ENCODE results near the gene AGBL1.

Gene AGBL1

DNA sequence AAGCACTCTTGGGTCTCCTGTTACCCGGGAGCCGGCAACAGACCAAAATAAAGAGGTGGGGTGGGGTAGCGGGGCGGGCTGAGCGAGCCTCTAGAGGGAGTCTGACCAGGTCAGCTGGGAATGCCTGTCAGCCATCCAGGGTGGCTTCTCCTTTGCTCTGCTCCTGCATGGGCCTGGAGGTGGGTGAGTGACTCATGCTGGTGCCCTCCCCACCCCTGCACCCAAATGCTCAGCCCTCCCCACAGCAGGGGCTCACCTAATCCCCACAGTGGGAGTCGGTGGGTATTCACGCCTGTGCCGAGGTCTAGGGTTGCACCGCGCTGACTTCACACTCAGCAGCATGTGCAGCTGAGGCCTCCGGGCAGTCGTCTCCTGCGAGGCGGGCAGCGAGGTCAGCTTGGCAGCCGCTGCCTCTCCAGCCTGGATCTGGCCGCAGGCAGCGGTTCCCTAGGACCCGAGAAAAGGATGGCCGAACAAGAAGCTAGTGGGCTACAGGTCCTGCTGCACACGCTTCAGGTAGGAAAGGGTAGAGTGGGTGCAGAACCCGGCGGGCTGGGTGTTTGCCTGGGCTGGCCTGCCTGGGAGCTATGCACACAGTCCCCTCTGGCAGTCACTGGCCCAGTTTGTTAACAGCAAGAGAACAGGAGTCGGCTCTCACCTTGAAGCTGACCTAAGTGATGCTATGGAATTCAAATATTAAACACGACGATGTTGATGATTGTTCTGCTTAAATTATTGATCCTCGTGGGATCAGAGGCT, at the start of gene AGBL1:
Gene AGBL1, plus strand, starts transcription at position 364 of the 759 bp plus-strand sequence.
- ATAC-seq: no peak

DNA sequence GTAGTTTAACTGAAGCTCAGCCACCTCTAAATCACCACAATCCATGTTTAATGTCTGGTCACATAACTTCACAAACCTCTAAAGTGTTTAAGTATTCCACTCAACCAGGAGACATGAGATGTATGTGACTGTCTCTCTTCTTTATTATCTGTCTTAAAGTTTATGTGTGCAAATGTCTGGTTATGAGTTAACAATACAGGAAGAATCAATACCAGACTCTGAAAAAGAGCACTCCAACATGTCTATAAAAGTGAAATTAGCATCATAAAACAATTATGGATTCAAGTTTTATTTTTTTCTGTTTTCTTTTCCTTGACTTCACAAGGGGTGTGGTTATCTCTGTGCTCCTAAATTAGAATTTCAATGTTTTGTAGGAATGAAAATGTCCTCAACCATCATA, 44.8 kb upstream of the AGBL1 start:
- DNase-seq: no peak
- ATAC-seq: no peak

More for the DNA sequence above, at the start of gene AGBL1:
- DNase-seq: no peak

DNA sequence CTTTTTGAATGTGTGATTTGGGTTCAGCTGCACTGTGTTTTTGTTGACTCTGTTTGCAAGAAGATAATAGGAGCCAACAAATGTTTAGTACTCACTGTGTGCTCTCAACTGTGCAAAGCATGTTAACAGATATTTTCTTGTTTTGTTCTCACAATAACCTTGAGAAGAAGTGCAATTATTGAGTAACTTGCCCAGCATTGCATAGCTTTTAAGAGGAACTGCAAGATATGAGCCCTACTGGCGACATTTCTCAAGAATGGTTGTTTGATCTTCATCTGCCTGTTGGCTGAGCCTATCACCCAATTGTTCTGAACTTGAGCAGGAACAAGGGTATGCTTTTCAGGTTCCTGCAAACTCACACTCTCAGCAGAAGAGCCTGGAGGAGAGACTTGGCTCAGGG, 43.4 kb upstream of the AGBL1 start:
- DNase-seq (no peak), ATAC-seq (no peak)

DNA sequence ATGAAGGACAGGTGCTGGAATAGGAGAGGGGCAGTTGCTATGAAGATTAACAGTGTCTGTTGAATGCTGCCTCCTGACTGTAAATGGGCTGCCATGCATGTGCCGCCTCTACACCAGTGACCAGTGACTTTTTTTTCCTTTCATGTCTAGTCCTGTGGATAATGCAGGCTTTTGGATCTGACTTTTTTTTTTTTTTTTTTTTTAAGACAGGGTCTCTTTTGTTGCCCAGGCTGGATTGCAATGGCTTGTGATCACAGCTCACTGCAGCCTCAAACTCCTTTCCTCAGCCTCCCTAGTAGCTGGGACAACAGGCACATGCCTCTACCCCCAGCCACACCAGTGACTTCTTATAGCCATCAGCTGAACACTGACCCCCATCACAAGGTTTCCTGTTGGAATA, 41.2 kb upstream of the AGBL1 start:
- no peak for ATAC-seq
- no peak for DNase-seq

DNA sequence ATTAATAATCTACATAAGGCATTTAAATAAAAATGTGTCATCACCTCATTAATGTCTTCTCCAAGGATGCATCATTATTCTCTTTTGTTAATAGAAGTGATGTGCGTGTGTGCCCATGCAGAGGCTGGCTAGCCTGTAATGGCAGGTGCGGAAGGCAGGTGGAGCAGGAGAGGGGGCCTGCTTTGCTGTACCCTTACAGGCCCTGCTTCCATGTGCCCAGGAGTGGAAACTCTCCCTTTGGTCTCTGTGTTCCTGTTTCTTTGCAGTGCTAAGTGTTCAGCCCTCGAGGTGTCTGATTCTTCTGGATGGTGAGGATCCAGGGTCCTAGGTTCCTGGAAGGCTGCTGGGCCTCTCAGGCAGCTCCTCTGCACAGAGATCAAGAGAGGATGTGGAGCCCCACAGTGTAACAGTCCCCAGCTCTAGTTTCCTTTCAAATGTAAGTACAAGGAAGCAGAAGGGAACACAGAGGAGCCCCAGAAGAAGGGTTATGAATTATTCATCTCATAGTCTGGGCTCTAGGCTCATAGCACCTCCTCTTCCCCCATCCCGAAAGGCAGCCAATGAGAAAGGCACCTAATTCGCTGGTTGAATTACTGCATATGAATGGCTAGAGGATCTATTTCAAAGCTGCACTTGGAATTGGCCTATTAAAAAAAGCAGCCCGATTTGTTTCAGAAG, 39.2 kb upstream of the AGBL1 start:
- DNase-seq: no peak
- no peak for ATAC-seq

DNA sequence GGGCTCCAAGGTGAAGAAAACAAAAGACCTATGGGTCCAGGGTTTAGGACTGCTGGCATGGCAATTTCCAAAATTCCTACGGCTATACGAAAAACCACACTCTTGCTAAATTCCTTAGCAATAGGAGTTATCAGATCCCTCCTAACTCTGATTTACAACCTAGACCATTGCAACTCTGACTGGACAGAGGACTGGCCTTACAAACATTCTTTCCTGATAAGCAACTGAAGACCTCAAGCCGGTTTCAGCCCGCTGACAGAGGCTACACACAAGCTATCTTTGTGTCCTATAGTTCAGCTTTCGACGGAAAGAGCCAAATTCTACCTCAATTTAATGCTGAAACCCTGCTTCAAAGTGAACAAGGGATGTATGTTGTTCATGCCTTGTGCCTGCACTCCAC, 38.3 kb upstream of the AGBL1 start:
- DNase-seq (no peak), ATAC-seq (no peak)

DNA sequence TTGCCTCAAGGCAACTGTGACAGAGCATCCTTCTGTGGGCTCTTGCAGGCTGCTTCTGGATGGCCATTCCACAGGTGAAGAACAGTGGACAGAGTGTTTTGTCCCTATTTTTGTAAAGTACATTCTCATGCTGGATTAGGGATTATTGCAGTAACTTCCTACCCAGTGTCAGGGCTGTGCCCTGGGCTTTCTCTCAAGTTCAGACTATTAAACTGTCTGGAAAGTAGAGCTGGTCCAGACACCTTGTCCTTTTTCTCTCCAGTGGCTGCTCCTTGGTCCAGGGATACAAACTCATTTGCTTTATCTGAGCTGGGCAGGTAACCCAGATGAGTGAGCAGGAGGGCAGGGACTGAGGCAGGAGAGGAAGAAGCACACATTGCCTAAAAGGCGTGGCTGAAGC, 37.4 kb upstream of the AGBL1 start:
- no peak for ATAC-seq
- no peak for DNase-seq

DNA sequence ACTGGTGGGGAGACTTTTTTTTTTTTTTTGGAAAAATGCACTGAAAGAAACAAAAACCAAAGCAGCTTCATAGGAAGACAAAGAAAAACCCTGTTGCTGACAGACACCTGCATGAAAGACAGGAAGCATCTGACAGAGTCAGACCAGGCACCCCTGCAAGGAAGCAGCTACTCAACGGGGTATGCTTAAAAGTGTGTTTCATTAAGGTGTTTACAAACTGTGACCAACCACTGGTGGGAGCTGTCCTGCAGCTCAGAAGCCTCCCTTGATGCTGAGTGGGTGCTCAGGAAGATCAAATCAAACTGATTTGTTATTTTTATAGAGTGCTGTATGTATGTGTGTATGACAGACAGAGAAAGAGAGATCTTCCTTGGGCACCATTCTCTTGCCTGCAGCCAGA, 34.7 kb upstream of the AGBL1 start:
- no peak for DNase-seq
- ATAC-seq: no peak

DNA sequence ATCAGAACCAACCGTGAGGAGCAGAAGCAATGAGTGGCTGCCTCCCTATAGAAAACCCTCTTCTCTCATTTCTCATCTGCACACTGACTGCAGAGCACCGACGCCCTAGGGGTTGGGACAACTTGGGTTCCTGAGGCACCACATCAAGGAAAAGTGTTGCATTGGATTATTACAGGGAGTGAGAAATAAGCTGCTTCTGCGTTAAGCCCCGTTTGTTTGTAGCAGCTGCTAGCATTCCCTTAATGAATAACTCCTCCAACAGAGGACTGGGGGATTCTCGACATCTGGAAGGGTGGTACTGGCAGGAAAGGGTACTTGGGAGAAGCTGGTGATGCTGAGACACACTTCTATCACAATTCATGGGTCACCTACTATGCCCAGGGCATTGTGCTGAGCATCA, 25.3 kb upstream of the AGBL1 start:
- ATAC-seq (no peak), DNase-seq (no peak)

DNA sequence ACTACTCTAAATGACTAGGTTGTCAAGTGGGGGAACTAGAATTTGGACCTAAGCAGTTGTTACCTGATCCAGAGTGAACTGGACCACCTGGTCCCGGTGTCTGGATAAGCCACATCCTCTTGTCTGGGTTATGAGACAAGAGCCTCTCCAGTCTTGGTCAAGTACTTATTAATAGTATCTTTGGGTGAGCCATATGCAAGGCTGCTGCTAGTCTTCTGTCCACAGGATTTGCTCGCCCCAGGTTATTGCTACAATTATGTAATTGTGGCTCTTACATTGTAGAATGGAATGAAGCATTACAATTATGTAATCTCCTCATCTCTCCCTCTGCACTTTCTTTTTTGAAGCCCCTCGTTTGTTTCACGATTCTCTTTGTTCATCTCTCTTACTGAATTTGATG, 24.0 kb upstream of the AGBL1 start:
- DNase-seq: no peak
- no peak for ATAC-seq

DNA sequence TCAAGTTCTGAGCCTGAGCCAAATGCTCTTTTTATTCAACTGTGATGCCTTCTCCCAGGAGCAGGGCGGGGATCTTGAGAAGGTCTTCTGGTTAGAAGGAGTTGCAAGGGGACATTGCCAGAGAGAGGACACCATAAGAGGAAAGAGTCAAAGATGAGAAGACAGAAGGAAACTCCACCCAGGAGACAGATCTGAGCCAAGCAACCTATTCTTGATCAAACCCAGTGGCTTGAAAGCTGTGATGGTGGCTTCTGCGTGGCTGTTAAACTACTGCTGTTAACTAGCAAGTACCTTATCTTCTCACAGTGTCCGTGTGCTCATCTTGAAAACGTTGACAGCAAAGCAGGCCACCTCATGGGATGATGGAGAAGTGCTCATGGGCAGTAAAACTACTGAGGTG, 19.8 kb upstream of the AGBL1 start:
- no peak for DNase-seq
- no peak for ATAC-seq

DNA sequence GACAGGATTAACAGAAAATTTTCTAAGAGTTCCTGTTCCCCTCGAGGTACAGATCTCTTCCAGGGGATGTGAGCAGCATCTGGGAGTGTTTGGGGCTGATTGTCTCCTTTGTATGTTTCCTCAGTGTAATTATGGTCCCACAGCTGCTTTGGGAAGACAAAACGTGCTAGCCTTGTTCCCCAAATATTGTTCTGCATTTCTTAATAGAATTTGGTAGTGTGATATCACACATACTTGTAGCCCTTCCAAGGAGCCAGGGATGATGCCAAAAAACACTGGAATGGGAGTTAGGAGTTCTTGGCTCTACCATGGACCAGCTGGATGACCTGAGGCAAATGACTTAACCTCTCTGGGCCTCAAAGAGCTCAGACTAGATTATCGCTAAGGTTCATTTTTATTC, 19.0 kb upstream of the AGBL1 start:
- ATAC-seq (no peak), DNase-seq (no peak)

DNA sequence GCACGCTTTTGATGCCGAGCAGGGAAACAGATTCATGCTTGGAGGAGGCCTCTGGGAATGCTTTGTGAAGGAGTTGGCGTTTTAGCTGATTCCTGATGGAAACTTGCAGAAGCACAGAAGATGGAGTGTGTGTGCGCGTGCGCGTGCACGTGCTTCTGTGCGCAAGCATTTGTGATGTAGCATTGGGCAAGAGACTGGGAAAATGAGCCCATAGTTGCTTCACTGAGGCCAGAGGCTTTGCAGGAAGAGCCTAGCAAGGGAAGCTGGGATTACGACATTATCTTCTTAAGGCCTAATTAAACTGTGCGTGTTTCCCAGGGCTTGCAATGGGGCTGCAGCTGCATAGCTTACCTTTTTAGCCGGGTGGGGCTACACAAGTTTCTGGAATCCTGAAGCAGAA, 18.1 kb upstream of the AGBL1 start:
- ATAC-seq: no peak
- DNase-seq: no peak

DNA sequence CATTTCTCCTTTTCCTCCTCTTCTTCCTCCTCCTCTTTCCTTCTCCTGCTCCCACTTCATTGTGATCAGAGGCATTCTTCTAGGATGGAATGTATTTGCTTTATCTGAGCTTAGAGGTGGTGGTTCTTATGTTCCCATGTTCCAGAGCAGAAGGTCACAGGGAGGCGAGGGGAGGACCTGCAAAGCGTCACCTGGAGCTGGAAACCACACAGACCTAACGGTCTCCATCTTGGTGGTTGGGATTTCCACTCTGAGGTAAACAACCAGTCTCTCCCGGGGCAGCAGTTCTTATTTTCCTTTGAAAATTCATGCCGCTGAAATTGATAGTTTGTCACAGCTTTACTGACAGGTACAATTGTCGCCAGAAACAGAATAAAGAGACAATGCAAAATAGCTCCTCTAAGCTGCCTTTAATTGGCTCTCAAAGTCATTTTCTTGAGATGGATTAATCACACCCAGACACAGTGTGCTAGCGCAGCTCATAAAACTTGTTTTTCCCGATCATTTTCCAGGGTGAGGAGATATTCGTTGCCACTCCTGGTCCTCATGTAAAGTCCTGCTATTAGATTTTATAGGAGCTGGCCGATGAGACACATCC, 16.9 kb upstream of the AGBL1 start:
- DNase-seq (no peak), ATAC-seq (no peak)

DNA sequence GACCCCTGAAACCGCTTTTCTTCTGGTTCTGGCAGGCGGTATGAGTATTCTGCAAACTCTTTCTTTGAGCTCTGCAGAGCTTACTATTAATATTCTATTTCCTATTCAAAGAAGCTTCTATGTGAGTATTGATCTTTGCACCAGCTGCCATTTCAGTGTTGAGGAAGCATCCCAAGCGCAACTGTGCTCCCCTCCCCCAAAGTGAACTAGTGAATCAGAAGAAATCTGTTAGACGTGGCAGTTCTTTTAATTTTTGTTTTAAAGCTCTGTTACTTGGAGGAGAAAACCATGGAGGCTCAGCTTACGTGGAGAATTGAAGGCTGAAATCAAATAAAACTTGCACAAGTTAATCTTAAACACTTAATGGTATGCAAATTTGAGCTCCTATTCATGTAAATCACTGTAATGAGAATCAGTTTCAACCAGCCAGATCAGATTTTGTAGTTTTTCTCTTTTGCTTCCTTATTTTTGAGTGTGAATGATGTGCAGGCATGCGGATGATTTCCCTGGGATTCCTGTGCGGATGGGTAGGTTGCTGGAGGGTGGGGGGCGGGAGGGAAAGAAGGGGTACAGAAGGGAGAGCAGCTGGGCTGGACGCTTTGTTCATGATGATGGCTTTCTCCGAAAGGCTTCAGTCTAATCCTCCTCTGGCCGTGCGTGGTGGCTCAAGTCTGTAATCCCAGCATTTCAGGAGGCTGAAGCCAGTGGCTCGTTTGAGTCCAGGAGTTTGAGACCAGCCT, 16.1 kb upstream of the AGBL1 start:
- no peak for DNase-seq
- ATAC-seq: no peak

DNA sequence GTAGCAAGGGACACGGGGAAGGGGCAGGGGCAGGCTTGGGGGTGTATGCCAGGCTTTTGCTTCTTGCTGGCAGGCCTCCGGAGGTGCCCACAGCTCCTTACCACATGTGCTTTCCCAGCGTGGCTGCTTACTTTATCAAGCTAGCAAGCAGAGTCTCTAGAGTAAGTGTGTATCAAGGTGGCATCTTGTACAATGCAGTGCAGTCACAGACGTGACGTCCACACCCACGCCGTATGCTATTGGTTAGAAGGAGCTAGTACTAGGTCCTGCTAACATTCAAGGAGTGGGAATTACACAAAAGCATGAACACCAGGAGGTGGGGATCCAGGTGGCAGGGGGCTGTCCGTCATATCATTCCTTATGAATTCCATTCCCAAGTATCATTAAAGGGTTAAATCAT, 15.3 kb upstream of the AGBL1 start:
- no peak for DNase-seq
- ATAC-seq: no peak

DNA sequence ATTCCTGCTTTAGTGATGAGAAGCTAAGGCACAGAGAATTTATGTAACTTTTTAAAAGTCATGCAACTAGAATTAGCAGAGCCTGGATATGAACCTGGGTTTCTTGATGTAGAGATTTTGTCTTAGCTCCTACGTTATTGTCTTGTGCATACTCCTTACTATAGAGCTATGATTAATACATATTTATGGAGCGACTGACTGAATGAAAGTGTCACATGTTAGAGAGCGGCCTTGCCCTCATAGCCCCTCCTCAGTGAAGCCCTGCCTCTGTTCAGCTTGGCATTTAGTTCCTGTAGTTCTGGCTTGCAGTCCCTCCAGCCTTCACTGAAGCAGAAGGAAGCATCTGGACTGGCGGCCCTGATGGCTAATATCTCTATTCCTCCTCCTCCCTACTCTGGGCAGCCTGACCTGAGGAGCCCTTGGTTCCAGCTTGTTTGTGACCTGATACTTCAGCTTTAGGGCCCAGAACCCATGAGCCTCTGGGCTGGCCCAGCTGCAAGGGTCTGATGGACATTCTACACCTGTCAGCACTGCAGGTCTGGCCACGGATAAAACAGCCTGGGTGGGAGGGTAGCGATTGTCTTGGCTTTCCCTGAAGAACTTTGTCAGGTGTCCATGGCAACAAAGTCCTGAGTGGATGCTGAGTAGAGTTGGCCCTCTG, 13.4 kb upstream of the AGBL1 start:
- DNase-seq: no peak
- ATAC-seq: no peak

DNA sequence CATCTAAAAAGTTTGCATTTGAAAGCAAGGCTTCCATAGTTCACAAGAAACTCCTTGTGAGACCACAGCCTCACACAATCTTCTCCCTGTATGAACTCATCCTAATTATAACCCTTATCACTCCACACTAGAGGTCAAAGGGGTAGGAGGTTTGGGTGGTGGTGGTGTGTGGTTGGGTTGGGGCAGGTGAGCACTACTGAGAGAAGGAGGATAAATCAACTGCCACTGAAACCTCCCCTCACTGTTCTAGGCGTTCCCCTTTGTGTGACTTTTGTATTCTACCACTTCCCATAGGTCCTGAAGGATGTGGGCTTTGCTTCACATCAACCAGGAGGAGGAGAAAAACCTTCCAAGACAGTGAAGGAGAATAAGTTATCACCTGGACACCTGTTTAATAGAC, 6.4 kb upstream of the AGBL1 start:
- ATAC-seq (no peak), DNase-seq (no peak)

DNA sequence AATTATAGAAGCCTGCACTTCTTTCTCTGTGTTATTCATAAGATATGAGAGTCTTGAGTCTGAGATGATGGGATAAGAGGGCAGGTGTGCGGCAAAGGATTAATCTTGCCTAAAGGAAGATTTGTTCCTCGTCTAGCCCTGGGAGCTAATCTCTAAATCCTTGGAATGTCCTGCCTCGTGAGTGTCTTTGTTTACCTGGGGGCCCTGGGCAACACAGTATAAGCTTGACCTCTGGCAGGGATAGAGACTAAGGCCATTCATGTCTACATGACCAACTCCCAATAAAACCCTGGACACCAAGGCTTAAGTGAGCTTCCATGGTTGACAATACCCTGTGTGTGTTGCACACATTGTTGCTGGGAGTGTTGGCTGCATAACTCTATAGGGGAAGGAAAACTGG, 3.2 kb upstream of the AGBL1 start:
- ATAC-seq (no peak), DNase-seq (no peak)

DNA sequence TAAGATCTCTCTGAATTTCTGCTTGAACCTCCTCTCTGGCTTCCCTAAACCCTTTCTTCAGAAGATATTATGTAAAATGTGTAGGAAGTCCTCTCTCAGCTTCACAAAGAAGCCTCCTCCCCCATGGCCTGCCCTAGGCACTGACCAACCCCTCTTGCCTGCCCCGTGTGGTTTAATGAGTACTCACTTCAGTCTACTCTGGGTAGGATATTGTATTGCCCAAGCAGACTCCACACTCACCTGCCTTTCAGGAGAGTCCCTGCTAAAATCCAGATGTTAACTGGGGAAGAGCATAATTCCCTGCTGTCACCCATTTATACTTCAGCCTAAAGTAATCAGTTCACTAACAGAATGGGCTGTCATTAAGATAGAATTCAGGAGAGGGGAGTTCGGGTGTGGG, 2.6 kb upstream of the AGBL1 start:
- DNase-seq: no peak
- ATAC-seq: no peak

DNA sequence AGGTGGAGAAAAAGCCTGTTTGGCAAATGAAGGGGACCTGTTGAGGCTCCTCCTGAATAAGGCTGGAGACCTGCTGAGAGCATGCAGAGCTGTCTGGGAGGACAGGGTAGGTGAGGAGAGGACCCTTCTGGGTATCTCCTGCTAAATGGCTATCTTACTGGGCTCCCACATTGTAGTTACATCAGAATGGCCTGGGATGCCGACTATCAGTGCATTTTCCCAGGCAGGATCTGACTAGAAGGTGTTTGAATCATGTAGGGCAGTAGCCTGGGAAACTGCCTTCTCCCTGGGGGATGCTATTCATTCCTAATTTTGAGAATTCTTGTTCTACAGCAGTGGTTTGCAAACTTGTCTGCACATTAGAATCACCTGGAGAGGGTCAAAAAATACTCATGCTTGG, 631 bp downstream of the AGBL1 start:
- ATAC-seq (no peak), DNase-seq (no peak)

DNA sequence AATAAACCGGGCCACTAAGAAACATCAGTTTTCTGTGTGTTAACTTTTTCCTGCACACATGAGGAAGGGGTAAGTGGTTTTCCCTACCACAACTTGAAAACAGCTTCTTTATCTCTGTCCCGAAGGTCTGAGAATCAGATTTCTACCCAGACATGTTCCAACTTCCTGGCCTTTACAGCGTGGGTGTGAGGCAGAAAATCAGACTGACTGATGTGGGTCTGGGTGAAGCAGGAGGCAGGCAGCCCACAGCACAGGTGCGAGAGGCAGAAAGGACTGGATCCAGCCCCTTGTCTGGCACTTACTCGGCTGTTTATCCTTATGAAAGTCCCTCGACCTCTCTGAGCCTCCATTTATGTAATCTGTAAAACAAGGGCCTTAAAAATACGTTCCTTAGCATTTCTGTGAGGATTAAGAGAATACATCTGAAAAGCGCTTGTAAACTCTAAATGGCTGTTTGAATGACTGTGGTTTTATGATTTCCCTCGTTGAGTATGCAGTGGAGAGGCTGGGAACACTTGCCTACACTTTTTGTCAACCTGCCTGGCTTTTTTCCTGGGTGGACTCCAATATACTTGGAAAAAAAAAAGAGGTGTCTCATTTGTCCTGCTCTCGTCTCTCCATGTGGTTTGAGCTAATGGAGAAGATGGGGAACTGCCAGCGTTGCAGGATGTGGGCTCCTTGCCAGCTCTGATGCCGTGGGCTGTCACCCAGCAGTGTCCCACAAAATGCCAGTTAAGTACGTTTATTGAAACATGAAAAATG, 3.1 kb downstream of the AGBL1 start:
- peak; percentile 28 for ATAC-seq
- DNase-seq: no peak
